Astrocyte of the spinal cord (primary cell): ENCODE results near the gene DDX10.

Source experiments
- DNase-seq: peaks from one replicate; pipeline ENCODE4 v3.0.0; 2011; ENCODE audit warnings: low read depth, low spot score
- H3K4me3 ChIP-seq: 2 replicates; pipeline ENCODE4 v1.5.1; 2011; ENCODE audit warnings: low read depth, mild to moderate bottlenecking, low read length, moderate library complexity
- CTCF ChIP-seq: IDR thresholded peaks from 2 replicates; pipeline ENCODE4 v1.5.1; 2012; ENCODE audit warnings: low read depth, mild to moderate bottlenecking, low read length, inconsistent platforms
- in situ Hi-C: cut with HindIII; loops from 2 replicates; pipeline ENCODE4 v1.10.0; 2017; ENCODE audit warnings: low sequenced_read_pairs

Gene DDX10

DNA sequence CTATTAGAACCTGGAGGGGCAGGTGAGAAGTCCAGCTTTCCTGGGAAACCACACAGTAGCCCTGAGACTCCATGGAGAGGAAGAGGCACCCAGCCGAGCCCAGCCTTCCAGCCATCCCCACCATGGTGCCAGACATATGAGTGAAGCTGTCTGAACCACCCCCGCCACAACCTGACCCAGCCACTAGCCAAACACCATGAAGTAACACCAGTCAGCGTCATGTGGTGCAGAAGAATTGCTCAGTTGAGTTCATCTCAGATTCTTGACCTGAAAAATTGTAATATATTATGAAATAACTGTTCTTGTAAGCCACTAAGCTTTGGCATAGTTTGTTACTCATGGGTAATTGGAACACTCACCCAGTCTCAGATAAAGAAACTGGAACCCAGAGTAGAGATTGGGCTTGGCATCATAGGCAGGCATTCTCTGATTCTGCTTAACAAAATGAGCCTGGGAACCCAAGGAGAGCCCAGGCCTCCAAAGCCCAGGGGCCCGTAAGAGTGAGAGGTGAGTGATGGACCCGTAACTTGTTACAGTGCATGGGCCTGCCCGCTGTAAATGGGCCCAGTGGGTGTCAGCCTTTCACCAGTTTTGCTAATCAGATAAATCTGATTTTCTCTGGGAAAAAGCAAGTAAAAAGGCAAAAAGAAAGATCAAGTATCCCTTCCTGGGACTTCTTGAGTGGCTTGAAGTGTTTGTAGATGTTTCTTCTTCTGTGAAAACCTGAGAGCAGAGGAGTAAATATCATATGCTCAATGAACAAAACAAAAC lies 305.5 kb downstream of the DDX10 start:
- TF ChIP-seq CTCF = no peak
- DNase-seq = no peak
- in situ Hi-C loops = no loop called here
- H3K4me3 ChIP-seq = no peak overlapping the region

DNA sequence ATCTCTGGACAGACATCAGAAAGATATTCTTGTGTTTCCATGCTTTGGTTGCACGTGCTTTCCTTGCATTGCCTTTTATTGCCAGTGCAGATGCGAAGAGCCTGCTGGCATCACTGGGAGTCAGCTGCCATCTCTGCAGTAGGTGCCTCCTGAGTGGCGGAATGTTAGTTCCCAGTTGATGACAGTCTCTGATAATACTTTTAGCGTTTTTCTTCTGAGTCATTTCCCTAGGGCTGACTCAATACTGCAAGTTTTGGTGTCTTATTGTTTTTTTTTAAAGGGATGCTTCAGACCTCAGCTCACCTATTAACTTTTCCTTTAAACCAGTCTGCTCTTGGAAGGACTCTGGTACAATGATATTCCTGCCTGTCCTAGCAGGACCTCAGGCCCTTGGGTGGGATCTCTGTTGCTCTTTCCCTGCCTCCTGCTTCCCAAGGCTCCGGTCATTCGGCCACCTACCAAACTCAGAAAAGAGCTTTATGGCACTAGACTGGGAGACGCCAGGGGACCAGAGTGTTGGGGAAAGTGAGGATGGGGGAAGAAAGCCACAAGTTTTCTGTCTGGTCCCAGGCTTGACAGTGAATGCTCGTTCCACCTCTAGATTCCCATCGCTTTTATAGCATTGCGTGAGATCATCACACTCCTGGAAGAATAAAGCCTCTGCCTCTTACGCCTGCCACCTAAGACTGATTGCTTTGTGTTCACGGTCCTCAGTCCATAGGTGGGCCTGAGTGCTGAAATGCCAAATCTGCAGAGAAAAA lies 308.7 kb downstream of the DDX10 start:
- in situ Hi-C loops = no loop called here
- no peak overlapping the region for H3K4me3 ChIP-seq
- TF ChIP-seq CTCF = no peak
- peak; percentile 83 for DNase-seq

GRCh38 chr11:108975026-108975425 lies 310.2 kb downstream of the DDX10 start:
- no peak overlapping the region for H3K4me3 ChIP-seq
- in situ Hi-C loops = no loop called here
- TF ChIP-seq CTCF = no peak
- DNase-seq = no peak

- no peak for TF ChIP-seq CTCF
- in situ Hi-C loops = no loop called here
- DNase-seq = no peak
Observed at GRCh38 chr11:108975641-108976071, 310.8 kb downstream of the DDX10 start.

DNA sequence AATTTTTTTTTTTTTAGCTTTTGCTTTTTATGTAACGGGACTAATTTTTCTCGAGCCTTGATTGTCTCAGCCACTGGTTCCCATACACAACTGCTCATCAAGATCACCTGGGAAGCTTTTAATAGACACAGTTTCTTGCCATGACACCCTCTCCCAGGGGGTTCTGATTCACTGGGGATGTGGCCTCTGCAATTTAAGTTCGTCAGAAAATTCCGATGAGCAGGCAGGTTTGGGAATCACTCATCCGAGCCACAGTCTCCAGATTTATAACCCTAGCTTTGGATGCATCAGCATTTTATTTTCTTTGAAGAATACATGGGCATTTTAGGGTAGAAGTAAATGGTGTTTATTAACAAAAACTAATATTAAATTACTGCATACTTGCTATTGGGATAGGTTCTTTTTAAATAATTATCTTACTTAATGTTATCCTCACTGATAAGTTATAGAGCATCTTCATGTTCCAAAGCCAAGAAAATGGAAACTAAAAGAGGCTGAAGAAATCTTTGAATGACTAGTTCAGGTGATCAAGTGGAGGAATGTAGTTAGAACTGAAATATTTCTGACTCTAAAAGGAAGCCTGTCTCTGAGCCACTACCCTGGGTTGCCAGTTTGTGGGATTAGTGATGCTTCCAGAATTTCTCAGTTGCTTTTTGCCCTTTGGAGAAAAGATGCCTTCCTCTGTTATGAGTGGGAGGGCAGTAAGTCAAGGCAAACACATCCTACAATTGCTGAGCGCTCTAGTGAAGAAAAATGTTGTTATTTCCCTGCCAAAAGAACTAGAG lies 319.0 kb downstream of the DDX10 start:
- in situ Hi-C loops = no loop called here
- H3K4me3 ChIP-seq = no peak overlapping the region
- DNase-seq = peak; percentile 59
- TF ChIP-seq CTCF = no peak

More at GRCh38 chr11:108975641-108976071, 310.8 kb downstream of the DDX10 start:
- H3K4me3 ChIP-seq = no peak overlapping the region

GRCh38 chr11:108984523-108984922 lies 319.7 kb downstream of the DDX10 start:
- H3K4me3 ChIP-seq = no peak overlapping the region
- in situ Hi-C loops = no loop called here
- TF ChIP-seq CTCF = no peak
- DNase-seq = no peak
